ENCODE data around the gene CTNNA3. TPM values are rescaled to one million over a fixed set of nuclear protein-coding genes. Genes with fewer than 3 reads are reported as not detected.

Gene CTNNA3
- total RNA-seq, 1 experiment from 2014 or later: 0.32 TPM

DNA sequence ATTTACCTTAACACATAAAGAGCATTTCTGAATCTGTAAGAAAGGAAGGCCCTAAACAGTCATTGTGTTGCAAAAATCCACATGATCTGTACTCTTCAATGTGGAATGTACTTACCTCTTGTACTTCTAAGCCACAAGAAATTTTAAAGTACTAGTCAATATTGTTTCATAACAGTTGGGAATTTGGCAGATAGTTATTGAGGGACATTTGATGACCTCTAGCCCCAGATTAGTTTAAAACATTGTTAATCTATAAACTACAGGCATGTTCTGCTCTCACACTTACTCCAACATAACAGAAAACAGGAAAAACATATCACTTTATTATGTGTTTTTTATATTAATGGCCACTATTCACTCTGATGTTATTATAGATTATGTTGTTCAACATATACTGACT, 1755.9 kb downstream of the CTNNA3 start:
- H2AFZ ChIP-seq (ENCODE audit: low read depth, low read length, poor library complexity, severe bottlenecking): no peak overlapping the region
- TF ChIP-seq JUND (IDR thresholded peaks at IDR 0.05): no peak
- no peak for TF ChIP-seq ELF1 (IDR thresholded peaks at IDR 0.05; ENCODE audit: borderline replicate concordance, low read depth)
- TF ChIP-seq, protein P1, sequence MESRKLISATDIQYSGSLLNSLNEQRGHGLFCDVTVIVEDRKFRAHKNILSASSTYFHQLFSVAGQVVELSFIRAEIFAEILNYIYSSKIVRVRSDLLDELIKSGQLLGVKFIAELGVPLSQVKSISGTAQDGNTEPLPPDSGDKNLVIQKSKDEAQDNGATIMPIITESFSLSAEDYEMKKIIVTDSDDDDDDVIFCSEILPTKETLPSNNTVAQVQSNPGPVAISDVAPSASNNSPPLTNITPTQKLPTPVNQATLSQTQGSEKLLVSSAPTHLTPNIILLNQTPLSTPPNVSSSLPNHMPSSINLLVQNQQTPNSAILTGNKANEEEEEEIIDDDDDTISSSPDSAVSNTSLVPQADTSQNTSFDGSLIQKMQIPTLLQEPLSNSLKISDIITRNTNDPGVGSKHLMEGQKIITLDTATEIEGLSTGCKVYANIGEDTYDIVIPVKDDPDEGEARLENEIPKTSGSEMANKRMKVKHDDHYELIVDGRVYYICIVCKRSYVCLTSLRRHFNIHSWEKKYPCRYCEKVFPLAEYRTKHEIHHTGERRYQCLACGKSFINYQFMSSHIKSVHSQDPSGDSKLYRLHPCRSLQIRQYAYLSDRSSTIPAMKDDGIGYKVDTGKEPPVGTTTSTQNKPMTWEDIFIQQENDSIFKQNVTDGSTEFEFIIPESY (IDR thresholded peaks at IDR 0.05; ENCODE audit: extremely low read depth, insufficient replicate concordance, low read length): no peak
- no peak for TF ChIP-seq SIN3A (IDR thresholded peaks at IDR 0.05; ENCODE audit: low read depth)
- no peak for TF ChIP-seq CBX3 (IDR thresholded peaks at IDR 0.05; ENCODE audit: low read depth)
- TF ChIP-seq, protein P2, sequence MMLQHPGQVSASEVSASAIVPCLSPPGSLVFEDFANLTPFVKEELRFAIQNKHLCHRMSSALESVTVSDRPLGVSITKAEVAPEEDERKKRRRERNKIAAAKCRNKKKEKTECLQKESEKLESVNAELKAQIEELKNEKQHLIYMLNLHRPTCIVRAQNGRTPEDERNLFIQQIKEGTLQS (IDR thresholded peaks at IDR 0.05): no peak
- TF ChIP-seq EGR1 (IDR thresholded peaks at IDR 0.05; ENCODE audit: low read depth): no peak
- TF ChIP-seq, protein P3, sequence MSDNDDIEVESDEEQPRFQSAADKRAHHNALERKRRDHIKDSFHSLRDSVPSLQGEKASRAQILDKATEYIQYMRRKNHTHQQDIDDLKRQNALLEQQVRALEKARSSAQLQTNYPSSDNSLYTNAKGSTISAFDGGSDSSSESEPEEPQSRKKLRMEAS (IDR thresholded peaks at IDR 0.05): no peak
- TF ChIP-seq TCF7L2 (IDR thresholded peaks at IDR 0.05; ENCODE audit: borderline replicate concordance, extremely low read depth, insufficient read depth, insufficient read length): no peak
- TF ChIP-seq FOSL1 (IDR thresholded peaks at IDR 0.05; ENCODE audit: low read depth): no peak
- TF ChIP-seq EZH2 (IDR thresholded peaks at IDR 0.05): no peak
- TF ChIP-seq SRF (IDR thresholded peaks at IDR 0.05; ENCODE audit: low read depth): no peak
- no peak for TF ChIP-seq RAD21 (IDR thresholded peaks at IDR 0.05; ENCODE audit: low read depth)
- no peak for TF ChIP-seq POLR2A (IDR thresholded peaks at IDR 0.05; ENCODE audit: borderline replicate concordance, extremely low read depth, insufficient read depth, insufficient read length)
- no peak for TF ChIP-seq POLR2AphosphoS5 (IDR thresholded peaks at IDR 0.05; ENCODE audit: low read depth, low read length)
- no peak for DNase-seq (ENCODE audit: low read depth, low spot score)
- ChIA-PET CTCF (no interaction called here), RAD21 (ENCODE audit: low non-redundant PET in 1 of 2, low total read pairs in 2 of 2, uncharacterized antibody in 2 of 2, unreplicated experiment in 2 of 2) (no interaction called here), POLR2A (no interaction called here)
- no peaks in the 10 kb centered on the region for H3K79me2 ChIP-seq (ENCODE audit: insufficient read depth, low read length)
- no peaks in the 10 kb centered on the region for H3K4me1 ChIP-seq (ENCODE audit: control insufficient read depth in 1 of 2, insufficient read depth in 2 of 2, low read length in 2 of 2)
- H3K4me3 ChIP-seq (replicated peaks in 1 of 2; ENCODE audit: low read depth in 1 of 2, low read length in 2 of 2): no peak overlapping the region
- no peak for ATAC-seq
- no peak overlapping the region for H3K4me2 ChIP-seq (ENCODE audit: low read length)
- no peaks in the 10 kb centered on the region for H3K9me2 ChIP-seq (ENCODE audit: insufficient read depth)
- no TSS peak for BruUV-seq (replicated peaks)
- no peaks in the 10 kb centered on the region for H3K9me3 ChIP-seq (ENCODE audit: control insufficient read depth in 1 of 2, insufficient read depth in 1 of 2, low read depth in 1 of 2, low read length in 2 of 2)
- H3K9ac ChIP-seq (ENCODE audit: low read length): no peak overlapping the region
- H3K36me3 ChIP-seq (ENCODE audit: control insufficient read depth in 1 of 2, insufficient read depth in 2 of 2, low read length in 2 of 2): no peaks in the 10 kb centered on the region
- no peaks in the 10 kb centered on the region for H3K27me3 ChIP-seq (ENCODE audit: insufficient read depth, low read length)
- H3K27ac ChIP-seq (ENCODE audit: low read depth, low read length): no peak overlapping the region
- no peaks in the 10 kb centered on the region for H4K20me1 ChIP-seq (ENCODE audit: insufficient read depth)
- intact Hi-C loops (cut with micrococcal nuclease): no loop called here
